Measurements from ENCODE around the gene ARHGEF40.

- no peak for TF ChIP-seq CTCF (IDR thresholded peaks at IDR 0.05; ENCODE audit: insufficient read depth, low read length, poor library complexity, severe bottlenecking)
- no peak for TF ChIP-seq EZH2phosphoT487 (conservative IDR thresholded peaks at IDR 0.05; ENCODE audit: low read length)
Measured at GRCh38 chr14:21098076-21098891, 28.2 kb downstream of the ARHGEF40 start, which contains the start of gene ZNF219.
